Measurements from ENCODE around the gene NCK2.

DNA sequence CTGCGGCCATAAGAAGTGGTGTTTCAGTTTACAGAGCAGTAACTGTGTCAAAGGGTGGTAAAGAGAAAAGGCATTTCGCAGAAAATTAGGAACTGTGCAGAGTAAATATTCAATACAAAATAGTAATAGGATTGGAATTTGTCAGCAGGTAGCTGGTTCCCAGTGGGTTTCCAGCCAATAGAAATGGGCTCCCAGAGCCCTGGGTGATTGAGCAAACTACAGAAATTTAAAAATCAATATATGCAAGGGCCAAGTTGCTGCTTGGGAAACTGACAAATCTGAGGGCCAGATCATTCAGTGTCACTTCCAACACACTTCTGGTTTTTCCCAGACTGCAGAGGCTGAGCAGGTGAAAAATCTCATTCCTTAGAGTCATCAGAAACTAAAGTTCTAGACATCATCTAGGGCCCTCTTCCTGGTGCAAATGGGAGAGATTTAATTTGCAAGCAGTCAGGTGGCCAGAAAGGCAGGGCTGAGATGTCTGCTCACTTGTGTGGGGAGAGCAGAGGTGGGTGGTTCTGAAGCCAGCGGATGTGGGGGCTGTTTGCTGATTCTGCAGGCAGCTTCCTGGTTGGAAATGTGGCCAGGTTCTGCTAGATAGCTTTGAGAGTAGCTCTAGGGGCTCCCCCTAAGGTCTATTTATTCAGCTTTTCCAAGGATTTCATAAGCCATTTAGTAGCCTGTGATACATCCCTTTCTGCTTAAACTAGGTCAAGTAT lies 182.4 kb downstream of the NCK2 start:
- TF ChIP-seq, protein P1, sequence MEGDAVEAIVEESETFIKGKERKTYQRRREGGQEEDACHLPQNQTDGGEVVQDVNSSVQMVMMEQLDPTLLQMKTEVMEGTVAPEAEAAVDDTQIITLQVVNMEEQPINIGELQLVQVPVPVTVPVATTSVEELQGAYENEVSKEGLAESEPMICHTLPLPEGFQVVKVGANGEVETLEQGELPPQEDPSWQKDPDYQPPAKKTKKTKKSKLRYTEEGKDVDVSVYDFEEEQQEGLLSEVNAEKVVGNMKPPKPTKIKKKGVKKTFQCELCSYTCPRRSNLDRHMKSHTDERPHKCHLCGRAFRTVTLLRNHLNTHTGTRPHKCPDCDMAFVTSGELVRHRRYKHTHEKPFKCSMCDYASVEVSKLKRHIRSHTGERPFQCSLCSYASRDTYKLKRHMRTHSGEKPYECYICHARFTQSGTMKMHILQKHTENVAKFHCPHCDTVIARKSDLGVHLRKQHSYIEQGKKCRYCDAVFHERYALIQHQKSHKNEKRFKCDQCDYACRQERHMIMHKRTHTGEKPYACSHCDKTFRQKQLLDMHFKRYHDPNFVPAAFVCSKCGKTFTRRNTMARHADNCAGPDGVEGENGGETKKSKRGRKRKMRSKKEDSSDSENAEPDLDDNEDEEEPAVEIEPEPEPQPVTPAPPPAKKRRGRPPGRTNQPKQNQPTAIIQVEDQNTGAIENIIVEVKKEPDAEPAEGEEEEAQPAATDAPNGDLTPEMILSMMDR (IDR thresholded peaks at IDR 0.05), result no peak
- no peak for TF ChIP-seq POLR2A (IDR thresholded peaks at IDR 0.05)

Measured in esophagus squamous epithelium (tissue), 4 donors.